Cardiac fibroblast (primary cell): Measurements from ENCODE around the gene SERTAD2.

ENCODE experiments used
- DNase-seq, 2 donors: peaks; one replicate each; pipeline versions ENCODE4 v3.0.0 to v3.0.0-alpha.2; 2010; ENCODE audit warnings: low read depth in 2 of 2
- H3K4me3 ChIP-seq, 2 donors: replicated peaks in 1 of 2; 1 replicate in 1 of 2; 2 replicates in 1 of 2; pipeline ENCODE4 v1.5.1; 2011; ENCODE audit warnings: low read depth in 2 of 2, low read length in 2 of 2, mild to moderate bottlenecking in 2 of 2, moderate library complexity in 1 of 2
- CTCF ChIP-seq: IDR thresholded peaks from one replicate; pipeline ENCODE4 v1.5.1; 2011; ENCODE audit warnings: low read depth, mild to moderate bottlenecking, low read length, inconsistent platforms

The SERTAD2 gene

GRCh38 chr2:64655873-64656272 is 2.2 kb upstream of the SERTAD2 start:
- no peak for DNase-seq
- H3K4me3 ChIP-seq = no peak overlapping the region
- TF ChIP-seq CTCF = no peak

GRCh38 chr2:64655018-64655664 is 1.4 kb upstream of the SERTAD2 start:
- peak overlapping the region in 1 of 2 donors; percentile 67 for H3K4me3 ChIP-seq
- TF ChIP-seq CTCF = peak; percentile 52
- peak; percentile 33 to 46 for DNase-seq

GRCh38 chr2:64654063-64654811 is 524 bp upstream of the SERTAD2 start:
- peak; percentile 88 to 89 for DNase-seq
- H3K4me3 ChIP-seq = peak overlapping the region; percentile 67 to 80
- TF ChIP-seq CTCF = no peak

GRCh38 chr2:64652231-64653108 is 1.2 kb downstream of the SERTAD2 start:
- peak overlapping the region; percentile 82 to 91 for H3K4me3 ChIP-seq
- no peak for TF ChIP-seq CTCF
- DNase-seq = peak; percentile 56 to 89

- no peak for TF ChIP-seq CTCF
- H3K4me3 ChIP-seq = no peak overlapping the region
- no peak for DNase-seq
Observed at GRCh38 chr2:64651590-64651989, 2.1 kb downstream of the SERTAD2 start.

GRCh38 chr2:64650722-64651338 is 2.9 kb downstream of the SERTAD2 start:
- DNase-seq = no peak
- H3K4me3 ChIP-seq = no peak overlapping the region
- no peak for TF ChIP-seq CTCF
